GM20000 (cell line): ENCODE results near the gene CASP5.
"Not testable (repeated sequence)": the region's sequence is repeated elsewhere in the genome, so short reads cannot be mapped to it uniquely, and the experiment has no call there.

ENCODE experiments used
- DNase-seq: peaks from one replicate; pipeline ENCODE4 v3.0.0; 2012; ENCODE audit warnings: low spot score
- TF ChIP-seq, protein P1 (sequence below): IDR thresholded peaks from 2 replicates; pipeline ENCODE4 v1.5.1; 2012; ENCODE audit warnings: mild to moderate bottlenecking, control low read depth; ENCODE audit errors: extremely low read depth, missing control alignments

CASP5 gene

DNA sequence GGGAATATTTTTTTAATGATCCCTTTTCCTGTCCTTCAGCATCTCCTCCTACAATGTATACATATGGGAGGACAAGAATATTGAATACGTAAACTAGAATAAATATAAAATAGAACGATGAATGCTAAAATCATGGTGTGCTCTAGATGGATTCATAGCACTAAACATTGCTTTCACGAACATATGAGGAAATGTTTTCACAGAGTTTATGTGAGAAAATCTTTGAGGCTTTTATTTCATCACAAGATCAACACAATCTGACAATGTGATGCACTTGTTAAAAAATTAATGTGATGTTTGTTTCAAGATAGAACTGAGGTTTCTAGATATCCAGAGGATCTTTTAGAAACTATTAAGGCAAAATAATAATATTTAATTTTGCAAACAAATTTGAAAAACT lies 19.2 kb upstream of the CASP5 start:
- TF ChIP-seq, protein P1, sequence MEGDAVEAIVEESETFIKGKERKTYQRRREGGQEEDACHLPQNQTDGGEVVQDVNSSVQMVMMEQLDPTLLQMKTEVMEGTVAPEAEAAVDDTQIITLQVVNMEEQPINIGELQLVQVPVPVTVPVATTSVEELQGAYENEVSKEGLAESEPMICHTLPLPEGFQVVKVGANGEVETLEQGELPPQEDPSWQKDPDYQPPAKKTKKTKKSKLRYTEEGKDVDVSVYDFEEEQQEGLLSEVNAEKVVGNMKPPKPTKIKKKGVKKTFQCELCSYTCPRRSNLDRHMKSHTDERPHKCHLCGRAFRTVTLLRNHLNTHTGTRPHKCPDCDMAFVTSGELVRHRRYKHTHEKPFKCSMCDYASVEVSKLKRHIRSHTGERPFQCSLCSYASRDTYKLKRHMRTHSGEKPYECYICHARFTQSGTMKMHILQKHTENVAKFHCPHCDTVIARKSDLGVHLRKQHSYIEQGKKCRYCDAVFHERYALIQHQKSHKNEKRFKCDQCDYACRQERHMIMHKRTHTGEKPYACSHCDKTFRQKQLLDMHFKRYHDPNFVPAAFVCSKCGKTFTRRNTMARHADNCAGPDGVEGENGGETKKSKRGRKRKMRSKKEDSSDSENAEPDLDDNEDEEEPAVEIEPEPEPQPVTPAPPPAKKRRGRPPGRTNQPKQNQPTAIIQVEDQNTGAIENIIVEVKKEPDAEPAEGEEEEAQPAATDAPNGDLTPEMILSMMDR: no peak
- DNase-seq: no peak

DNA sequence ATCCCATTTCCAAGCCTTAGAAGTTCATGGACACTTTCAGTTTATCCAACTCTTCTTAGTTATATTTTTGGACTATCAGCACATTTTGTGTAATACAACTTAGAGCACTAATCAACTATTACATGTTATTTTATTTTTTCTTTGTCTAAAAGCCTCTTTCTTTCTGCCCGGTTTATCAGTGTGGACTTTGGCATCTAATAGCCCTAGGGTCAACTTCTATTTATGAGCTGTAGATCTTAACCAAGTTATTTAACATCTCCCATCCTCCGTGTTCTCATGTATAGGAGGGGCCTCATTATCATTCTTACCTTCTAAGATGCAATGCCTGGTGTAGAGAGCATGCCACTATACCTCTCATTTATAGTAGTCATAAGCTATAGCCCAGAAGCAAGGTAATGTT lies 17.7 kb upstream of the CASP5 start:
- TF ChIP-seq, protein P1: no peak
- DNase-seq: no peak

DNA sequence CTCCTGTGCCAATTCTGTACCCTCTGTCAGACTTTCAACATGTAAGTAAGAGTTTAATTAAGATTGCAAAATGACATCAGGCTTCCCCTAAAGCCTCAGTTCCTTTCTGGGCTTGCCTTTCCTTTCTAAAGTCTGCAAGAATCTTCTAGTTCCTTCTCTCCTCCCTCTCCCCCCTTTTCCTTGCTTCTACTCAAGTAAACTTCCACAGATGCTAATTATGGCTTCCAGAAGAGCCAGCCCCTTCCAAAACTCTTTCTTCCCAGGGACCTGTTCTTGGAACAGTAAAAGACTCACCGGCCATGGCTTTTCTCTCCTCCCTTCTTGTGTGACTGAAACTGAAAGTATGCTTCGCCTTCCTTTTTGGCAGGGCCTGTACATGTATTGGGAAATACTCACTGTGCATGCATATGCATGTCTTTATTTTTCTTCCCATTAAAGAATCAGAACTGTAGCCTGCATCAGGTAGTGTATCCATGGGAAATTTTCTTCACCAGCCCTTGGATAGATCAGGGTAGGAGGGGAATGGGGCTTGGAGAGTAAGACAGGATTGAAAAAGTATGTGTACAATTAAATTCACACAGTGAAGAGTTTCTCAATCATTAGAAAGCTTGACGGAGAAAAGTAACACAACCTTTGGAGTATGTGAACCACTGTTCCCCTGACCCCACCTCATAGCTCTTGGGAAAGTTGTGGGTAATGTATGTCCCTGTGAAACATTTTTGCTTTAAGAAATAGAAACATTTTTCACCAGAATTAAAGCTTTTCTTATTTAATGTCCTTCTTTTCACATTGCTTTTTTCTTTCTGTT lies 12.0 kb upstream of the CASP5 start, which contains the start of gene CASP1:
Gene CASP1, minus strand, starts transcription at position 332 of the 808 bp plus-strand sequence. Its CDS starts 31 bp downstream, at position 301.
- DNase-seq: peak; percentile 30
- TF ChIP-seq, protein P1: no peak

DNA sequence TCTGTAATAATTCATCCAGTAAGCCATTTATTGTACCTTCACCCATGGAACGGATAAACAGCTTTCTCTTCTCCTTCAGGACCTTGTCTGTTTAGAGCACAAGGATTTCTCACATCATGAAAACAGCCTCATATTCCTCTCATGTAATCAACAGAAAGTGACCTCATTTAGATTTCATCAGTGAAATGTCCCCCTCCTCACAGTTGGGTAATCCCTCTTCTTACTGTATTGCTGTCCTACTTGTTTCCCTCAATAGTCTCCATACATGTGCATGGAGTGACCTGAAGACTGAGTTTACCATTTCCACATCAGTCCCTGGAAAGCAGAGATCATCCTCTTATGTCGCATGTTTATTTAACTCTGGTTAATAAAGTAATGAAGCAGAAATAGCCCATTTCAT lies 11.4 kb upstream of the CASP5 start:
- not testable (repeated sequence) for DNase-seq

DNA sequence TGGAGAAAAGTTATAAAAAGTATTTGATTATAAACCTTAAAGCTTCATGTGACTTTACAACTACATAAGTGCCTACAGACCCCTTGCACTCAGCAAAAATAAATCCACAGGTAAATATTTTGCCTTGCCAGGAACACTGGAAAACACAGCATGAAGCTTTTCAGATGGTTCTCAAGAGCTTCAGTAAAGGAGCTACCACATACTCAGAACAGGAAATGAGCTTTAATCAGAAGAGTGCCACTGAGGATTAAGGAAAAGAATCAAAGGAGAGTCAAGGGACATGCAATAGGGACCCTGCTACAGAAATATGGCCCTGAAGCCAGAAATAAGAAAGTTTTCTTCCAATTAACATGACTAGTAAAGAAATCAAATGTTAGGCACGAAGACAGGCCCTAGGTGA lies 10.8 kb upstream of the CASP5 start:
- TF ChIP-seq, protein P1: no peak
- DNase-seq: no peak

DNA sequence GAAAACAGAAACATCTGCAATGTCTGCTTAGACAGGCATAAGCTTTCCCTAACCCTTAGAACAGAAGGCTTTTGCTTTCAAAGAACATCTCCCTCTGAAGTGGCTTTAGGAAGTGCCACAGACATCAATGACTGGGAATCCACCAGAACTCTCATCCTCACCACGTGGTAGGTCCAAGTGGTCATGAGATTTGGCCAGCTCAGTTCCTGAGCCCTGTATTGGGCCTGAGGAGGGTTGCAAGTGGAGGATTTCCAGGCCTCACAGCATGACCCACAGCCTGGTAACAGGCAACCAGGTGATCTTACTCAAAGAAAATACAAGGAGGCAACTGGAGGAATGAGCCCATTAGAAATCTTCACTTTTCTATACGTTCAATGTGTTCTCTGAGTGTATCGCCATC lies 10.4 kb upstream of the CASP5 start:
- DNase-seq: peak; percentile 5
- TF ChIP-seq, protein P1: no peak

DNA sequence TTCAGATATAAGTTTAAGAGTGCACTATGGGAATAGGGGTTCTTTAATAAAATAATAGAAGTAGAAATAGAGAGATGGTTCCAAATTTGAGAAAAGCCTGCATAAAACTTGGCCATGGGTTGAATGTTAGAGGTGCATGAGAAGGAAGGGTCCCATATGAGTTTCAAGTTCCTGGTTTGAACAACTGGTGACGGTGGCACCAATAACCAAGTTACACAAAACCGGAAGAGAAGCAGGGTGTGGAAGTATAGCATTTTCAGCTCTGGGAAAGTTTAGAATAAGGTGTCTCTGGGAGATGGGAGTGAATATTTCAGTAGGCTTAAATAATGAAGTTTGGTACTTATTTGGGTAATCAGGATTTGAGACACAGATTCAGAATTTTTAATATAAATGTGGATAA lies 9.5 kb upstream of the CASP5 start:
- DNase-seq: peak; percentile 8
- TF ChIP-seq, protein P1: no peak

DNA sequence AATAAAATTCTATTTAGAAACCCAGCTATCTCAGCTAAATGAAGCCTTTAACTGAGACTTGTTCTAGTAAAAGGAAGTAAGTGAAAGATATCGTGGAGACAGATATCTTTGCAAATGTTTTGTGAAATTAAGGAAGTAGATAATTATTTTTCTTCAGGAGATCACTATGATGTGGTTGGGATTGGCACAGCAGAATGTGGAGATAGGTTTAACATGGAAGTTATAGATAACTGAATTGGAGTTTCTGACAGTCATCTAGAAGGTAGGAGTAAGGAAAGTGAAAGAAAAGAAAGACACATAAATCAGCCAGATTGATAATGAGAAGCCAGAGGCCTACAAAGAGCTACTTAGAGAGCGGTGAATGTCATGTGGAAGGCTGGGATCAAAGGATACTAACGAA lies 4.7 kb upstream of the CASP5 start:
- TF ChIP-seq, protein P1: no peak
- no peak for DNase-seq
